SK-N-SH treated with all-trans-retinoic acid at 6 μM for 48 hours (cell line): ENCODE measurements around the gene SPEF1.

Source experiments
- ATAC-seq: fragments of 200-7000 bp; cut with Tn5 transposase; 3 replicates; pipeline ENCODE4 v1.9.1; 2020; ENCODE audit warnings: mild to moderate bottlenecking, moderate library complexity
- ARNTL ChIP-seq: fragments of 450-650 bp; formaldehyde crosslinking; IDR thresholded peaks from 2 replicates; pipeline ENCODE4 v1.5.0; 2020; ENCODE audit warnings: low read depth, mild to moderate bottlenecking, moderate library complexity, borderline replicate concordance
- BACH2 ChIP-seq: fragments of 250-450 bp; sonication (Bioruptor Pico); IDR thresholded peaks from 2 replicates; pipeline ENCODE4 v1.9.0; 2021; ENCODE audit warnings: mild to moderate bottlenecking, borderline replicate concordance
- CSDC2 ChIP-seq: fragments of 250-450 bp; sonication (Bioruptor Pico); IDR thresholded peaks from 2 replicates; pipeline ENCODE4 v1.5.0; 2020; ENCODE audit warnings: mild to moderate bottlenecking, moderate library complexity
- ESRRG ChIP-seq: fragments of 250-450 bp; sonication (Bioruptor Pico); IDR thresholded peaks from 2 replicates; pipeline ENCODE4 v1.6.1; 2021; ENCODE audit warnings: mild to moderate bottlenecking
- GLIS3 ChIP-seq: fragments of 250-450 bp; sonication (Bioruptor Pico); IDR thresholded peaks from 2 replicates; pipeline ENCODE4 v1.5.0; 2020; ENCODE audit warnings: mild to moderate bottlenecking, moderate library complexity
- OSR1 ChIP-seq: fragments of 250-450 bp; sonication (Bioruptor Pico); IDR thresholded peaks from 2 replicates; pipeline ENCODE4 v1.8.0; 2022; ENCODE audit warnings: moderate library complexity, mild to moderate bottlenecking, inconsistent platforms
- PPARA ChIP-seq: fragments of 250-450 bp; sonication (Bioruptor Pico); IDR thresholded peaks from 2 replicates; pipeline ENCODE4 v1.5.0; 2020; ENCODE audit warnings: mild to moderate bottlenecking, borderline replicate concordance
- RARB ChIP-seq: fragments of 250-450 bp; sonication (Bioruptor Pico); IDR thresholded peaks from 2 replicates; pipeline ENCODE4 v1.8.0; 2021; ENCODE audit warnings: mild to moderate bottlenecking, moderate library complexity
- SNAI2 ChIP-seq: fragments of 250-450 bp; sonication (Bioruptor Pico); IDR thresholded peaks from 2 replicates; pipeline ENCODE4 v1.5.0; 2020; ENCODE audit warnings: mild to moderate bottlenecking, moderate library complexity
- TCF4 ChIP-seq: fragments of 250-450 bp; sonication (Bioruptor Pico); IDR thresholded peaks from 2 replicates; pipeline ENCODE4 v1.8.0; 2021; ENCODE audit warnings: mild to moderate bottlenecking, moderate library complexity, borderline replicate concordance
- TOX ChIP-seq: fragments of 250-450 bp; sonication (Bioruptor Pico); IDR thresholded peaks from 2 replicates; pipeline ENCODE4 v1.8.0; 2021; ENCODE audit warnings: mild to moderate bottlenecking, moderate library complexity, borderline replicate concordance
- ZC3H10 ChIP-seq: fragments of 250-450 bp; sonication (Bioruptor Pico); IDR thresholded peaks from 2 replicates; pipeline ENCODE4 v1.5.1; 2021; ENCODE audit warnings: mild to moderate bottlenecking, moderate library complexity
- ZFP3 ChIP-seq: fragments of 250-450 bp; sonication (Bioruptor Pico); IDR thresholded peaks from 2 replicates; pipeline ENCODE4 v1.5.0; 2020; ENCODE audit warnings: mild to moderate bottlenecking, moderate library complexity
- ZFP30 ChIP-seq: fragments of 450-650 bp; formaldehyde crosslinking; IDR thresholded peaks from 2 replicates; pipeline ENCODE4 v1.5.0; 2022; ENCODE audit warnings: mild to moderate bottlenecking, moderate library complexity
- ZNF565 ChIP-seq: fragments of 450-650 bp; formaldehyde crosslinking; conservative IDR thresholded peaks from 2 replicates; pipeline ENCODE4 v1.5.0; 2020; ENCODE audit warnings: low read depth, mild to moderate bottlenecking, moderate library complexity
- TF ChIP-seq, protein P1 (sequence below): fragments of 250-450 bp; sonication (Bioruptor Pico); IDR thresholded peaks from 2 replicates; pipeline ENCODE4 v1.5.1; 2020; ENCODE audit warnings: low read depth, mild to moderate bottlenecking, moderate library complexity
- TF ChIP-seq, protein P2 (sequence below): fragments of 250-450 bp; sonication (Bioruptor Pico); IDR thresholded peaks from 2 replicates; pipeline ENCODE4 v1.8.0; 2021; ENCODE audit warnings: low read depth, mild to moderate bottlenecking, moderate library complexity, borderline replicate concordance
- TF ChIP-seq, protein P3 (sequence below): fragments of 250-450 bp; sonication (Bioruptor Pico); IDR thresholded peaks from 2 replicates; pipeline ENCODE4 v1.8.0; 2020; ENCODE audit warnings: mild to moderate bottlenecking, moderate library complexity, borderline replicate concordance
- TF ChIP-seq, protein P4 (sequence below): fragments of 250-450 bp; sonication (Bioruptor Pico); IDR thresholded peaks from 2 replicates; pipeline ENCODE4 v1.5.0; 2020; ENCODE audit warnings: mild to moderate bottlenecking, moderate library complexity

The SPEF1 gene

DNA sequence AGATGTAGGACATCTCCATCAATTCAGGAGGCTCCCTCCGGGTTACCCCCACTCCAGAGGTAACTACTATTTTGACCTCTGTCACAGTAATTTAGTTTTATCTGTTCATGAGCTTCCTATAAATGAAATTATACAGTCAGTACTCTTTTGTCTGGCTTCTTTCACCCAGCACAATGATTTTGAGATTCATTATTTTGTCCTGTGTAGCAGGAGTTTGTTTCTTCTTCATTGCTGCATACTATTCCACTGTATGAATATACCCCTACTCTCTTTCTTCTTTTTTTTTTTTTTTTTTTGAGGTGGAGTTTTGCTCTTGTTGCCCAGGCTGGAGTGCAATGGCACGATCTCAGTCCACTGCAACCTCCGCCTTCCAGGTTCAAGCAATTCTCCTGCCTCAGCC lies 27.3 kb upstream of the SPEF1 start:
- no peak for ATAC-seq
- TF ChIP-seq ESRRG (CRISPR knock-in tag), result no peak
- TF ChIP-seq ZNF565 (CRISPR knock-in tag), result no peak
- no peak for TF ChIP-seq ZC3H10 (CRISPR knock-in tag)
- TF ChIP-seq GLIS3 (CRISPR knock-in tag), result no peak

DNA sequence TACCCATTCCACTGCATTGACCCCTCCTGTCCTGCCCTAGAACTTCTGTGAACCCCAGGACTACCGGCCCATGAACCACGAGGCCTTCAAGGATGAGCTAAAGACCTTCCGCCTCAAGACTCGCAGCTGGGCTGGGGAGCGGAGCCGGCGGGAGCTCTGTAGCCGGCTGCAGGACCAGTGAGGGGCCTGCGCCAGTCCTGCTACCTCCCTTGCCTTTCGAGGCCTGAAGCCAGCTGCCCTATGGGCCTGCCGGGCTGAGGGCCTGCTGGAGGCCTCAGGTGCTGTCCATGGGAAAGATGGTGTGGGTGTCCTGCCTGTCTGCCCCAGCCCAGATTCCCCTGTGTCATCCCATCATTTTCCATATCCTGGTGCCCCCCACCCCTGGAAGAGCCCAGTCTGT lies 23.5 kb upstream of the SPEF1 start:
- TF ChIP-seq ARNTL, result no peak
- TF ChIP-seq ZFP3 (CRISPR knock-in tag), result no peak
- TF ChIP-seq GLIS3 (CRISPR knock-in tag), result no peak
- TF ChIP-seq ZNF565 (CRISPR knock-in tag), result no peak
- no peak for TF ChIP-seq TOX (CRISPR knock-in tag)
- TF ChIP-seq, protein P1, sequence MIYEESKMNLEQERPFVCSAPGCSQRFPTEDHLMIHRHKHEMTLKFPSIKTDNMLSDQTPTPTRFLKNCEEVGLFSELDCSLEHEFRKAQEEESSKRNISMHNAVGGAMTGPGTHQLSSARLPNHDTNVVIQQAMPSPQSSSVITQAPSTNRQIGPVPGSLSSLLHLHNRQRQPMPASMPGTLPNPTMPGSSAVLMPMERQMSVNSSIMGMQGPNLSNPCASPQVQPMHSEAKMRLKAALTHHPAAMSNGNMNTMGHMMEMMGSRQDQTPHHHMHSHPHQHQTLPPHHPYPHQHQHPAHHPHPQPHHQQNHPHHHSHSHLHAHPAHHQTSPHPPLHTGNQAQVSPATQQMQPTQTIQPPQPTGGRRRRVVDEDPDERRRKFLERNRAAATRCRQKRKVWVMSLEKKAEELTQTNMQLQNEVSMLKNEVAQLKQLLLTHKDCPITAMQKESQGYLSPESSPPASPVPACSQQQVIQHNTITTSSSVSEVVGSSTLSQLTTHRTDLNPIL (CRISPR knock-in tag), result no peak
- no peak for TF ChIP-seq RARB (CRISPR knock-in tag)
- no peak for TF ChIP-seq TCF4 (CRISPR knock-in tag)
- no peak for TF ChIP-seq OSR1 (CRISPR knock-in tag)
- TF ChIP-seq PPARA (CRISPR knock-in tag), result no peak
- TF ChIP-seq ZFP30 (CRISPR knock-in tag), result no peak
- no peak for TF ChIP-seq ESRRG (CRISPR knock-in tag)
- TF ChIP-seq SNAI2 (CRISPR knock-in tag), result no peak
- TF ChIP-seq ZC3H10 (CRISPR knock-in tag), result no peak

DNA sequence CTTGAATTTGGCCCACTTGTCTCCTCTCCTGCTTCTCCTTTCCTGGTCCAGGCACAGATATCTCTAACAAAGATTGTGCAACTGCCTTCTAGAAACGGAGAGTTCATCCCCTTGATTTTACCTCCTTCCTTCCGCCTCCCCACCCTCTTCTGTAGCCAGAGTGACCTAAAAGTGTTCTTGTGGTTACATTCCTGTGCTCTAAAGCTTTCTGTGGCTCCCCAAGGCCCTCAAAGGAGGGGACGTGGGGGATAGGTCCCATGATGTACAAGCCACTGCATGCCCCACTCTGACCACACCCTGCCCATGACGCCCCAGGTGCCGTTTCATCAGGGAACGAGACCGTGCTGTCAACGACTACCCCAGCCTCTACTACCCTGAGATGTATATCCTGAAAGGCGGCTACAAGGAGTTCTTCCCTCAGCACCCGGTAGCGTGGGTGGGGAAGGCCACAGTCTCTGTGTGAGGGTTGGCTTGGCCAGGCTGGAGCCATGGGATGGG lies 23.1 kb upstream of the SPEF1 start:
- ATAC-seq, result no peak
- TF ChIP-seq, protein P2, sequence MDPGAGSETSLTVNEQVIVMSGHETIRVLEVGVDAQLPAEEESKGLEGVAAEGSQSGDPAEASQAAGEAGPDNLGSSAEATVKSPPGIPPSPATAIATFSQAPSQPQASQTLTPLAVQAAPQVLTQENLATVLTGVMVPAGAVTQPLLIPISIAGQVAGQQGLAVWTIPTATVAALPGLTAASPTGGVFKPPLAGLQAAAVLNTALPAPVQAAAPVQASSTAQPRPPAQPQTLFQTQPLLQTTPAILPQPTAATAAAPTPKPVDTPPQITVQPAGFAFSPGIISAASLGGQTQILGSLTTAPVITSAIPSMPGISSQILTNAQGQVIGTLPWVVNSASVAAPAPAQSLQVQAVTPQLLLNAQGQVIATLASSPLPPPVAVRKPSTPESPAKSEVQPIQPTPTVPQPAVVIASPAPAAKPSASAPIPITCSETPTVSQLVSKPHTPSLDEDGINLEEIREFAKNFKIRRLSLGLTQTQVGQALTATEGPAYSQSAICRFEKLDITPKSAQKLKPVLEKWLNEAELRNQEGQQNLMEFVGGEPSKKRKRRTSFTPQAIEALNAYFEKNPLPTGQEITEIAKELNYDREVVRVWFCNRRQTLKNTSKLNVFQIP (CRISPR knock-in tag), result no peak
- TF ChIP-seq TOX (CRISPR knock-in tag) (no peak), RARB (CRISPR knock-in tag) (no peak), ZFP3 (CRISPR knock-in tag) (no peak), TCF4 (CRISPR knock-in tag) (no peak), SNAI2 (CRISPR knock-in tag) (no peak), PPARA (CRISPR knock-in tag) (no peak), ARNTL (no peak), ZNF565 (CRISPR knock-in tag) (no peak), CSDC2 (CRISPR knock-in tag) (no peak), ZC3H10 (CRISPR knock-in tag) (no peak), BACH2 (CRISPR knock-in tag) (no peak)
- TF ChIP-seq, protein P1 (CRISPR knock-in tag), result no peak
- TF ChIP-seq, protein P3, sequence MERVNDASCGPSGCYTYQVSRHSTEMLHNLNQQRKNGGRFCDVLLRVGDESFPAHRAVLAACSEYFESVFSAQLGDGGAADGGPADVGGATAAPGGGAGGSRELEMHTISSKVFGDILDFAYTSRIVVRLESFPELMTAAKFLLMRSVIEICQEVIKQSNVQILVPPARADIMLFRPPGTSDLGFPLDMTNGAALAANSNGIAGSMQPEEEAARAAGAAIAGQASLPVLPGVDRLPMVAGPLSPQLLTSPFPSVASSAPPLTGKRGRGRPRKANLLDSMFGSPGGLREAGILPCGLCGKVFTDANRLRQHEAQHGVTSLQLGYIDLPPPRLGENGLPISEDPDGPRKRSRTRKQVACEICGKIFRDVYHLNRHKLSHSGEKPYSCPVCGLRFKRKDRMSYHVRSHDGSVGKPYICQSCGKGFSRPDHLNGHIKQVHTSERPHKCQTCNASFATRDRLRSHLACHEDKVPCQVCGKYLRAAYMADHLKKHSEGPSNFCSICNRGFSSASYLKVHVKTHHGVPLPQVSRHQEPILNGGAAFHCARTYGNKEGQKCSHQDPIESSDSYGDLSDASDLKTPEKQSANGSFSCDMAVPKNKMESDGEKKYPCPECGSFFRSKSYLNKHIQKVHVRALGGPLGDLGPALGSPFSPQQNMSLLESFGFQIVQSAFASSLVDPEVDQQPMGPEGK (CRISPR knock-in tag), result no peak
- TF ChIP-seq, protein P4, sequence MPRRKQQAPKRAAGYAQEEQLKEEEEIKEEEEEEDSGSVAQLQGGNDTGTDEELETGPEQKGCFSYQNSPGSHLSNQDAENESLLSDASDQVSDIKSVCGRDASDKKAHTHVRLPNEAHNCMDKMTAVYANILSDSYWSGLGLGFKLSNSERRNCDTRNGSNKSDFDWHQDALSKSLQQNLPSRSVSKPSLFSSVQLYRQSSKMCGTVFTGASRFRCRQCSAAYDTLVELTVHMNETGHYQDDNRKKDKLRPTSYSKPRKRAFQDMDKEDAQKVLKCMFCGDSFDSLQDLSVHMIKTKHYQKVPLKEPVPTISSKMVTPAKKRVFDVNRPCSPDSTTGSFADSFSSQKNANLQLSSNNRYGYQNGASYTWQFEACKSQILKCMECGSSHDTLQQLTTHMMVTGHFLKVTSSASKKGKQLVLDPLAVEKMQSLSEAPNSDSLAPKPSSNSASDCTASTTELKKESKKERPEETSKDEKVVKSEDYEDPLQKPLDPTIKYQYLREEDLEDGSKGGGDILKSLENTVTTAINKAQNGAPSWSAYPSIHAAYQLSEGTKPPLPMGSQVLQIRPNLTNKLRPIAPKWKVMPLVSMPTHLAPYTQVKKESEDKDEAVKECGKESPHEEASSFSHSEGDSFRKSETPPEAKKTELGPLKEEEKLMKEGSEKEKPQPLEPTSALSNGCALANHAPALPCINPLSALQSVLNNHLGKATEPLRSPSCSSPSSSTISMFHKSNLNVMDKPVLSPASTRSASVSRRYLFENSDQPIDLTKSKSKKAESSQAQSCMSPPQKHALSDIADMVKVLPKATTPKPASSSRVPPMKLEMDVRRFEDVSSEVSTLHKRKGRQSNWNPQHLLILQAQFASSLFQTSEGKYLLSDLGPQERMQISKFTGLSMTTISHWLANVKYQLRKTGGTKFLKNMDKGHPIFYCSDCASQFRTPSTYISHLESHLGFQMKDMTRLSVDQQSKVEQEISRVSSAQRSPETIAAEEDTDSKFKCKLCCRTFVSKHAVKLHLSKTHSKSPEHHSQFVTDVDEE (CRISPR knock-in tag), result no peak

More for the DNA sequence above, 23.5 kb upstream of the SPEF1 start:
- no peak for ATAC-seq
